PC-3 (cell line): ENCODE results near the gene SLC36A1. TPM values are rescaled to one million over a fixed set of nuclear protein-coding genes. Genes with fewer than 3 reads are reported as not detected.

Experiments
- ATAC-seq: fragments of 200-7000 bp; cut with Tn5 transposase; 2 replicates; pipeline ENCODE4 v1.9.1; 2020; ENCODE audit warnings: mild to moderate bottlenecking, moderate library complexity
- BruUV-seq: library from RNA; stranded (reverse); fragments of 400-500 nt; replicated peaks from 2 replicates; lab custom pipeline; 2021; lab: Mats Ljungman, UMichigan
- CTCF ChIA-PET: fragments of 300-600 bp; sonication (Branson Sonifier 250); formaldehyde crosslinking; loops from one replicate; lab custom pipeline; 2022; ENCODE audit warnings: antibody characterized with exemption; lab: Charles Lee
- POLR2A ChIA-PET: fragments of 300-600 bp; sonication (Branson Sonifier 250); formaldehyde crosslinking; loops from one replicate; lab custom pipeline; 2022; ENCODE audit warnings: antibody characterized with exemption; ENCODE audit not compliant: unreplicated experiment; lab: Charles Lee
- DNase-seq: peaks from one replicate; pipeline ENCODE4 v3.0.0-alpha.2; 2015
- H2AFZ ChIP-seq: fragments of 300-600 bp; sonication (generic); 2 replicates; pipeline ENCODE4 v1.6.0; 2016; ENCODE audit warnings: antibody characterized with exemption, low read length
- H3F3A ChIP-seq: fragments of 300-600 bp; sonication (generic); one replicate; pipeline ENCODE4 v1.6.0; 2017; ENCODE audit warnings: antibody characterized with exemption, low read length, control low read depth, mild to moderate bottlenecking; ENCODE audit not compliant: unreplicated experiment
- H3K27ac ChIP-seq: fragments of 300-600 bp; sonication (generic); 2 replicates; pipeline ENCODE4 v1.5.1; 2016; ENCODE audit warnings: mild to moderate bottlenecking, low read length
- H3K27me3 ChIP-seq: fragments of 300-600 bp; sonication (generic); 2 replicates; pipeline ENCODE4 v1.6.1; 2016; ENCODE audit warnings: low read length, mixed read lengths
- H3K36me3 ChIP-seq: fragments of 300-600 bp; sonication (generic); 2 replicates; pipeline ENCODE4 v1.6.1; 2016; ENCODE audit warnings: low read depth, mixed run types, low read length, mixed read lengths
- H3K4me1 ChIP-seq: fragments of 300-600 bp; sonication (generic); 2 replicates; pipeline ENCODE4 v1.5.1; 2016; ENCODE audit warnings: low read length; ENCODE audit not compliant: insufficient read depth
- H3K4me2 ChIP-seq: fragments of 300-600 bp; sonication (generic); 2 replicates; pipeline ENCODE4 v1.6.0; 2016; ENCODE audit warnings: low read length
- H3K4me3 ChIP-seq: fragments of 300-600 bp; sonication (generic); 2 replicates; pipeline ENCODE4 v1.5.1; 2016; ENCODE audit warnings: mild to moderate bottlenecking, low read length, mixed read lengths
- H3K79me2 ChIP-seq: fragments of 300-600 bp; sonication (generic); 2 replicates; pipeline ENCODE4 v1.6.1; 2017; ENCODE audit warnings: low read length, mixed read lengths
- H3K9ac ChIP-seq: fragments of 300-600 bp; sonication (generic); 2 replicates; pipeline ENCODE4 v1.6.0; 2016; ENCODE audit warnings: mild to moderate bottlenecking, low read length
- H3K9me2 ChIP-seq: fragments of 300-600 bp; sonication (generic); replicated peaks from 2 replicates; pipeline ENCODE4 v1.6.1; 2016; ENCODE audit warnings: mixed run types, low read length, mixed read lengths
- H3K9me3 ChIP-seq: fragments of 300-600 bp; sonication (generic); 2 replicates; pipeline ENCODE4 v1.6.1; 2016; ENCODE audit warnings: low read length, mixed read lengths
- H4K20me1 ChIP-seq: fragments of 300-600 bp; sonication (generic); 2 replicates; pipeline ENCODE4 v1.6.1; 2016; ENCODE audit warnings: low read length, mixed read lengths
- EZH2 ChIP-seq: fragments of 300-600 bp; sonication (generic); IDR thresholded peaks from one replicate; pipeline ENCODE4 v1.6.1; 2017; ENCODE audit warnings: antibody characterized with exemption, mild to moderate bottlenecking, low read length; ENCODE audit not compliant: unreplicated experiment
- EZH2phosphoT487 ChIP-seq: fragments of 300-600 bp; sonication (generic); IDR thresholded peaks from 2 replicates; pipeline ENCODE4 v1.6.1; 2018; ENCODE audit warnings: mild to moderate bottlenecking, antibody characterized with exemption, low read length, borderline replicate concordance
- intact Hi-C: fragments of 100-400 bp; cut with micrococcal nuclease; formaldehyde crosslinking; loops from 2 replicates; pipeline ENCODE4 v1.9.0; 2023
- total RNA-seq: library from RNA; depleted of rRNA; stranded (reverse); fragments of >200 nt; gene quantifications from 2 replicates; pipeline ENCODE4 v1.2.3, GENCODE V29; 2014
- TF ChIP-seq, protein P1 (sequence below): fragments of 300-600 bp; sonication (generic); conservative IDR thresholded peaks from 2 replicates; pipeline ENCODE4 v1.5.1; 2017; ENCODE audit warnings: antibody characterized with exemption, low read depth, mild to moderate bottlenecking, low read length

SLC36A1 gene
- total RNA-seq, 1 experiment from 2014 or later = 3.6 TPM

GRCh38 chr5:151430731-151431130 lies 16.7 kb upstream of the SLC36A1 start:
- no peak overlapping the region for H3K4me2 ChIP-seq
- peaks cover 3% of the 10 kb centered on the region; the same call in 1 of the 2 replicates for H3K27me3 ChIP-seq
- H3K9me2 ChIP-seq = no peaks in the 10 kb centered on the region
- H3F3A ChIP-seq = no peaks in the 10 kb centered on the region
- CTCF ChIA-PET = no interaction called here
- no peak for TF ChIP-seq EZH2phosphoT487
- TF ChIP-seq, protein P1, sequence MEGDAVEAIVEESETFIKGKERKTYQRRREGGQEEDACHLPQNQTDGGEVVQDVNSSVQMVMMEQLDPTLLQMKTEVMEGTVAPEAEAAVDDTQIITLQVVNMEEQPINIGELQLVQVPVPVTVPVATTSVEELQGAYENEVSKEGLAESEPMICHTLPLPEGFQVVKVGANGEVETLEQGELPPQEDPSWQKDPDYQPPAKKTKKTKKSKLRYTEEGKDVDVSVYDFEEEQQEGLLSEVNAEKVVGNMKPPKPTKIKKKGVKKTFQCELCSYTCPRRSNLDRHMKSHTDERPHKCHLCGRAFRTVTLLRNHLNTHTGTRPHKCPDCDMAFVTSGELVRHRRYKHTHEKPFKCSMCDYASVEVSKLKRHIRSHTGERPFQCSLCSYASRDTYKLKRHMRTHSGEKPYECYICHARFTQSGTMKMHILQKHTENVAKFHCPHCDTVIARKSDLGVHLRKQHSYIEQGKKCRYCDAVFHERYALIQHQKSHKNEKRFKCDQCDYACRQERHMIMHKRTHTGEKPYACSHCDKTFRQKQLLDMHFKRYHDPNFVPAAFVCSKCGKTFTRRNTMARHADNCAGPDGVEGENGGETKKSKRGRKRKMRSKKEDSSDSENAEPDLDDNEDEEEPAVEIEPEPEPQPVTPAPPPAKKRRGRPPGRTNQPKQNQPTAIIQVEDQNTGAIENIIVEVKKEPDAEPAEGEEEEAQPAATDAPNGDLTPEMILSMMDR = no peak
- no peak for TF ChIP-seq EZH2
- H3K79me2 ChIP-seq = no peaks in the 10 kb centered on the region
- no peaks in the 10 kb centered on the region for H4K20me1 ChIP-seq
- H3K4me3 ChIP-seq = no peak overlapping the region
- H3K27ac ChIP-seq = no peak overlapping the region
- intact Hi-C loops = no loop called here
- POLR2A ChIA-PET = no interaction called here
- BruUV-seq = no TSS peak
- no peaks in the 10 kb centered on the region for H3K9me3 ChIP-seq
- no peak overlapping the region for H3K9ac ChIP-seq
- no peak overlapping the region for H2AFZ ChIP-seq
- no peak for DNase-seq
- H3K4me1 ChIP-seq = no peaks in the 10 kb centered on the region
- H3K36me3 ChIP-seq = no peaks in the 10 kb centered on the region
- no peak for ATAC-seq

- H3K27me3 ChIP-seq = peaks cover 3% of the 10 kb centered on the region; the same call in 1 of the 2 replicates
- intact Hi-C loops = no loop called here
- BruUV-seq = no TSS peak
- H4K20me1 ChIP-seq = no peaks in the 10 kb centered on the region
- no peak overlapping the region for H3K4me2 ChIP-seq
- H3K4me3 ChIP-seq = no peak overlapping the region
- DNase-seq = no peak
- no peak overlapping the region for H3K27ac ChIP-seq
- H3K36me3 ChIP-seq = no peaks in the 10 kb centered on the region
- ChIA-PET POLR2A (no interaction called here), CTCF (no interaction called here)
- H3K4me1 ChIP-seq = no peaks in the 10 kb centered on the region
- H3K9me2 ChIP-seq = no peaks in the 10 kb centered on the region
- no peaks in the 10 kb centered on the region for H3K9me3 ChIP-seq
- TF ChIP-seq, protein P1 = no peak
- TF ChIP-seq EZH2 (no peak), EZH2phosphoT487 (no peak)
- no peaks in the 10 kb centered on the region for H3F3A ChIP-seq
- H3K79me2 ChIP-seq = no peaks in the 10 kb centered on the region
- no peak overlapping the region for H2AFZ ChIP-seq
- no peak for ATAC-seq
- H3K9ac ChIP-seq = no peak overlapping the region
Observed at GRCh38 chr5:151431666-151432065, 15.7 kb upstream of the SLC36A1 start.

DNA sequence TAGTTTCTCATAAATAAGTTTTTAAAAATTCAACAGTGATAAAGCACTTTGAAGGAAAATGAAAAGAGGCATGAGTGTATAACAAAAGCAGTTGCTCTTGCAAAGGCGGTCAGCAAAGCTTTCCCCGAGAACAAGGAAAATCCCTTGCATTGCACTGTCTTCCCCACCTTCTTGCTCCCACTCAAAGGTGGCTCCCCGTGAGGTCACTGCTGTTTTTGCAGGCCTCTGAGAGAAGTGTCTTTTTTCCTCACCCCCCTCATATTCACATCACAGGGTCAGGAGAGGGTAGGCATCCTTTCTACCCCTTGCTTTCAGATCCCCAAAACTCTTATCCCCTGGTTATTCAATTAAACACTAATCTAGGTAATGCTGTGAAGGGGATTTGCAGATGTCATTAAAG lies 15.2 kb upstream of the SLC36A1 start:
- Histone ChIP-seq H3K36me3 (no peaks in the 10 kb centered on the region), H3K27ac (no peak overlapping the region), H3F3A (no peaks in the 10 kb centered on the region), H3K9me2 (no peaks in the 10 kb centered on the region), H3K9me3 (no peaks in the 10 kb centered on the region), H3K4me3 (no peak overlapping the region), H4K20me1 (no peaks in the 10 kb centered on the region), H3K9ac (no peak overlapping the region), H3K27me3 (peaks cover 3% of the 10 kb centered on the region; the same call in 1 of the 2 replicates), H2AFZ (no peak overlapping the region), H3K4me1 (no peaks in the 10 kb centered on the region), H3K79me2 (no peaks in the 10 kb centered on the region), H3K4me2 (no peak overlapping the region)
- no peak for DNase-seq
- no TSS peak for BruUV-seq
- ChIA-PET CTCF (no interaction called here), POLR2A (no interaction called here)
- TF ChIP-seq, protein P1 = no peak
- TF ChIP-seq EZH2 (no peak), EZH2phosphoT487 (no peak)
- intact Hi-C loops = no loop called here
- ATAC-seq = no peak
